MCF 10A (cell line): ENCODE measurements around the gene PRSS48. TPM values are rescaled to one million over a fixed set of nuclear protein-coding genes. Genes with fewer than 3 reads are reported as not detected.
"Not testable (repeated sequence)": the region's sequence is repeated elsewhere in the genome, so short reads cannot be mapped to it uniquely, and the experiment has no call there.

Experiments
- BruUV-seq: library from RNA; stranded (reverse); fragments of 400-500 nt; replicated peaks from 2 replicates; lab custom pipeline; 2021; lab: Mats Ljungman, UMichigan
- CTCF ChIA-PET: fragments of 300-600 bp; sonication (Branson Sonifier 250); formaldehyde crosslinking; extraction: SDS; loops from one replicate; lab custom pipeline; 2021; ENCODE audit warnings: antibody characterized with exemption, inconsistent platforms; lab: Yijun Ruan, JAX
- POLR2A ChIA-PET: fragments of 300-600, 350-650 bp; sonication (Branson Sonifier 250); formaldehyde crosslinking; extraction: SDS; loops from one replicate; lab custom pipeline; 2020; ENCODE audit warnings: antibody characterized with exemption, inconsistent platforms; lab: Yijun Ruan, JAX
- DNase-seq: peaks from one replicate; pipeline ENCODE4 v3.0.0-alpha.2; 2018; ENCODE audit not compliant: unreplicated experiment
- H3K27ac Mint-ChIP-seq: one replicate; pipeline ENCODE4 v1.8.0; 2022; ENCODE audit warnings: mild to moderate bottlenecking, low read depth, mixed read lengths; ENCODE audit not compliant: unreplicated experiment
- H3K27me3 Mint-ChIP-seq: one replicate; pipeline ENCODE4 v1.8.0; 2022; ENCODE audit warnings: mixed read lengths; ENCODE audit not compliant: insufficient read depth, unreplicated experiment
- H3K36me3 Mint-ChIP-seq: one replicate; pipeline ENCODE4 v1.8.0; 2022; ENCODE audit warnings: mild to moderate bottlenecking, moderate library complexity, mixed read lengths; ENCODE audit not compliant: insufficient read depth, unreplicated experiment
- H3K4me1 Mint-ChIP-seq: one replicate; pipeline ENCODE4 v1.8.0; 2022; ENCODE audit warnings: mixed read lengths; ENCODE audit not compliant: insufficient read depth, unreplicated experiment
- H3K4me3 Mint-ChIP-seq: one replicate; pipeline ENCODE4 v1.8.0; 2022; ENCODE audit warnings: mild to moderate bottlenecking, moderate library complexity, mixed read lengths; ENCODE audit not compliant: unreplicated experiment
- H3K9me3 Mint-ChIP-seq: one replicate; pipeline ENCODE4 v1.8.0; 2022; ENCODE audit warnings: mixed read lengths; ENCODE audit not compliant: unreplicated experiment
- intact Hi-C: fragments of 100-400 bp; cut with micrococcal nuclease; formaldehyde crosslinking; loops from 2 replicates; pipeline ENCODE4 v1.14.1; 2022
- total RNA-seq: library from RNA; stranded (reverse); gene quantifications from 2 replicates; pipeline ENCODE4 v1.2.3, GENCODE V29; 2022
- TF ChIP-seq, protein P1 (sequence below): fragments of 200-600 bp; IDR thresholded peaks from one replicate; pipeline ENCODE4 v1.8.0; 2022; ENCODE audit warnings: antibody characterized with exemption, mild to moderate bottlenecking; ENCODE audit not compliant: unreplicated experiment

PRSS48 gene
- total RNA-seq, 1 experiment from 2014 or later = not detected

GRCh38 chr4:151251603-151252304 lies 25.2 kb upstream of the PRSS48 start:
- POLR2A ChIA-PET = no interaction called here
- intact Hi-C loops = no loop called here

DNA sequence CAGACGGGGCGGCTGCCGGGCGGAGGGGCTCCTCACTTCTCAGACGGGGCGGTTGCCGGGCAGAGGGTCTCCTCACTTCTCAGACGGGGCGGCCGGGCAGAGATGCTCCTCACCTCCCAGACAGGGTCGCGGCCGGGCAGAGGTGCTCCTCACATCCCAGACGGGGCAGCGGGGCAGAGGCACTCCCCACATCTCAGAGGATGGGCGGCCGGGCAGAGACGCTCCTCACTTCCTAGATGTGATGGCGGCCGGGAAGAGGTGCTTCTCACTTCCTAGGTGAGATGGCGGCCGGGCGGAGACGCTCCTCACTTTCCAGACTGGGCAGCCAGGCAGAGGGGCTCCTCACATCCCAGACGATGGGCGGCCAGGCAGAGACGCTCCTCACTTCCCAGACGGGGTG lies 21.7 kb upstream of the PRSS48 start:
- H3K27me3 Mint-ChIP-seq, H3K27ac Mint-ChIP-seq, CTCF ChIA-PET, H3K9me3 Mint-ChIP-seq, H3K36me3 Mint-ChIP-seq, intact Hi-C loops, BruUV-seq, DNase-seq, H3K4me3 Mint-ChIP-seq, POLR2A ChIA-PET: not testable (repeated sequence)
- peaks cover 14% of the 10 kb centered on the region for H3K4me1 Mint-ChIP-seq

More at GRCh38 chr4:151251603-151252304, 25.2 kb upstream of the PRSS48 start:
- BruUV-seq = no TSS peak
- Mint-ChIP-seq H3K4me3 (no peak overlapping the region), H3K9me3 (no peaks in the 10 kb centered on the region), H3K4me1 (no peaks in the 10 kb centered on the region), H3K36me3 (no peaks in the 10 kb centered on the region), H3K27ac (no peak overlapping the region), H3K27me3 (no peaks in the 10 kb centered on the region)
- CTCF ChIA-PET = interaction anchor here (1.0 kb wide), 1 partner anchor 13 kb away, joined by 4 read pairs; no protein-coding TSS in a partner anchor
- TF ChIP-seq, protein P1, sequence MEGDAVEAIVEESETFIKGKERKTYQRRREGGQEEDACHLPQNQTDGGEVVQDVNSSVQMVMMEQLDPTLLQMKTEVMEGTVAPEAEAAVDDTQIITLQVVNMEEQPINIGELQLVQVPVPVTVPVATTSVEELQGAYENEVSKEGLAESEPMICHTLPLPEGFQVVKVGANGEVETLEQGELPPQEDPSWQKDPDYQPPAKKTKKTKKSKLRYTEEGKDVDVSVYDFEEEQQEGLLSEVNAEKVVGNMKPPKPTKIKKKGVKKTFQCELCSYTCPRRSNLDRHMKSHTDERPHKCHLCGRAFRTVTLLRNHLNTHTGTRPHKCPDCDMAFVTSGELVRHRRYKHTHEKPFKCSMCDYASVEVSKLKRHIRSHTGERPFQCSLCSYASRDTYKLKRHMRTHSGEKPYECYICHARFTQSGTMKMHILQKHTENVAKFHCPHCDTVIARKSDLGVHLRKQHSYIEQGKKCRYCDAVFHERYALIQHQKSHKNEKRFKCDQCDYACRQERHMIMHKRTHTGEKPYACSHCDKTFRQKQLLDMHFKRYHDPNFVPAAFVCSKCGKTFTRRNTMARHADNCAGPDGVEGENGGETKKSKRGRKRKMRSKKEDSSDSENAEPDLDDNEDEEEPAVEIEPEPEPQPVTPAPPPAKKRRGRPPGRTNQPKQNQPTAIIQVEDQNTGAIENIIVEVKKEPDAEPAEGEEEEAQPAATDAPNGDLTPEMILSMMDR = no peak
- no peak for DNase-seq

DNA sequence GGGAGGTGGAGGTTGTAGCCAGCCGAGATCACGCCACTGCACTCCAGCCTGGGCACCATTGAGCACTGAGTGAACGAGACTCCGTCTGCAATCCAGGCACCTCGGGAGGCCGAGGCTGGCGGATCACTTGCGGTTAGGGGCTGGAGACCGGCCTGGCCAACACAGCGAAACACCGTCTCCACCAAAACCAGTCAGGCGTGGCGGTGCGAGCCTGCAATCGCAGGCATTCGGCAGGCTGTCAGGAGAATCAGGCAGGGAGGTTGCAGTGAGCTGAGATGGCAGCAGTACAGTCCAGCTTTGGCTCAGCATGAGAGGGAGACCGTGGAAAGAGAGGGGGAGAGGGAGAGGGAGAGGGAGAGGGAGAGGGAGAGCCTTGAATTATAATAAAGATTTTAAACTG lies 21.3 kb upstream of the PRSS48 start:
- peaks cover 19% of the 10 kb centered on the region for H3K4me1 Mint-ChIP-seq
- H3K27me3 Mint-ChIP-seq, intact Hi-C loops, H3K9me3 Mint-ChIP-seq, H3K36me3 Mint-ChIP-seq, BruUV-seq, CTCF ChIA-PET, DNase-seq, H3K4me3 Mint-ChIP-seq, H3K27ac Mint-ChIP-seq: not testable (repeated sequence)
- POLR2A ChIA-PET = interaction anchor here (0.7 kb wide), 1 partner anchor 9 kb away, joined by 4 read pairs; no protein-coding TSS in a partner anchor

- Mint-ChIP-seq H3K27ac (no peak overlapping the region), H3K4me1 (peaks cover 23% of the 10 kb centered on the region), H3K36me3 (no peaks in the 10 kb centered on the region), H3K4me3 (no peak overlapping the region), H3K27me3 (no peaks in the 10 kb centered on the region), H3K9me3 (no peaks in the 10 kb centered on the region)
- TF ChIP-seq, protein P1 = no peak
- no peak for DNase-seq
- POLR2A ChIA-PET = interaction anchor here (0.7 kb wide), 1 partner anchor 9 kb away, joined by 4 read pairs; no protein-coding TSS in a partner anchor
- CTCF ChIA-PET = interaction anchor here (1.0 kb wide), 1 partner anchor 20 kb away, joined by 4 read pairs; no protein-coding TSS in a partner anchor
- no TSS peak for BruUV-seq
- intact Hi-C loops = no loop called here
Measured at GRCh38 chr4:151256134-151256533, 20.8 kb upstream of the PRSS48 start.

- TF ChIP-seq, protein P1 = no peak
- no peaks in the 10 kb centered on the region for H3K36me3 Mint-ChIP-seq
- no TSS peak for BruUV-seq
- no peak overlapping the region for H3K4me3 Mint-ChIP-seq
- ChIA-PET CTCF (no interaction called here), POLR2A (interaction anchor here (0.6 kb wide), 1 partner anchor 353 kb away, joined by 3 read pairs; no protein-coding TSS in a partner anchor)
- DNase-seq = no peak
- intact Hi-C loops = no loop called here
- peaks cover 29% of the 10 kb centered on the region for H3K4me1 Mint-ChIP-seq
- no peaks in the 10 kb centered on the region for H3K27me3 Mint-ChIP-seq
- peak overlapping the region; percentile 47 for H3K27ac Mint-ChIP-seq
- H3K9me3 Mint-ChIP-seq = no peaks in the 10 kb centered on the region
Measured at GRCh38 chr4:151257704-151258103, 19.3 kb upstream of the PRSS48 start.
